PC-9 (cell line): ENCODE data around the gene HAUS5.

ENCODE experiments used
- EZH2 ChIP-seq: fragments of 200-600 bp; sonication (generic); IDR thresholded peaks from 2 replicates; pipeline ENCODE4 v1.8.0; 2017; ENCODE audit warnings: antibody characterized with exemption, low read depth
- TF ChIP-seq, protein P1 (sequence below): fragments of 200-600 bp; sonication (generic); conservative IDR thresholded peaks from 2 replicates; pipeline ENCODE4 v1.6.1; 2017; ENCODE audit warnings: mixed run types, antibody characterized with exemption, mild to moderate bottlenecking, moderate library complexity

DNA sequence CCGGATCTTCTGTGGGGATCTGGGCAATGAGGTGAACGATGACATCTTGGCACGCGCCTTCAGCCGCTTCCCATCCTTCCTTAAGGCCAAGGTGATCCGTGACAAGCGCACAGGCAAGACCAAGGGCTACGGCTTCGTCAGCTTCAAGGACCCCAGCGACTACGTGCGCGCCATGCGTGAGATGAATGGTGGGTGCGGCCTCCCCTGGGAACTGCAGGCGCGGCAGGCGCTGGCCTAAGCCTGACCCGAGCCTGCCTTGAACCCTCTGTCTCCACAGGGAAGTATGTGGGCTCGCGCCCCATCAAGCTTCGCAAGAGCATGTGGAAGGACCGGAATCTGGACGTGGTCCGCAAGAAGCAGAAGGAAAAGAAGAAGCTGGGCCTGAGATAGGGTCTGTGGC, 24.6 kb downstream of the HAUS5 start:
- TF ChIP-seq, protein P1, sequence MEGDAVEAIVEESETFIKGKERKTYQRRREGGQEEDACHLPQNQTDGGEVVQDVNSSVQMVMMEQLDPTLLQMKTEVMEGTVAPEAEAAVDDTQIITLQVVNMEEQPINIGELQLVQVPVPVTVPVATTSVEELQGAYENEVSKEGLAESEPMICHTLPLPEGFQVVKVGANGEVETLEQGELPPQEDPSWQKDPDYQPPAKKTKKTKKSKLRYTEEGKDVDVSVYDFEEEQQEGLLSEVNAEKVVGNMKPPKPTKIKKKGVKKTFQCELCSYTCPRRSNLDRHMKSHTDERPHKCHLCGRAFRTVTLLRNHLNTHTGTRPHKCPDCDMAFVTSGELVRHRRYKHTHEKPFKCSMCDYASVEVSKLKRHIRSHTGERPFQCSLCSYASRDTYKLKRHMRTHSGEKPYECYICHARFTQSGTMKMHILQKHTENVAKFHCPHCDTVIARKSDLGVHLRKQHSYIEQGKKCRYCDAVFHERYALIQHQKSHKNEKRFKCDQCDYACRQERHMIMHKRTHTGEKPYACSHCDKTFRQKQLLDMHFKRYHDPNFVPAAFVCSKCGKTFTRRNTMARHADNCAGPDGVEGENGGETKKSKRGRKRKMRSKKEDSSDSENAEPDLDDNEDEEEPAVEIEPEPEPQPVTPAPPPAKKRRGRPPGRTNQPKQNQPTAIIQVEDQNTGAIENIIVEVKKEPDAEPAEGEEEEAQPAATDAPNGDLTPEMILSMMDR: no peak
- no peak for TF ChIP-seq EZH2
